D341Med (cell line): ENCODE data around the gene FBXO46.
"Not testable (repeated sequence)": the region's sequence is repeated elsewhere in the genome, so short reads cannot be mapped to it uniquely, and the experiment has no call there.

Experiments
- DNase-seq: peaks from one replicate; pipeline ENCODE4 v3.0.0; 2012; ENCODE audit warnings: low spot score

The FBXO46 gene

GRCh38 chr19:45766296-45766868 is 35.7 kb upstream of the FBXO46 start:
- DNase-seq = no peak

GRCh38 chr19:45765702-45766295 is 35.1 kb upstream of the FBXO46 start:
- DNase-seq = no peak

GRCh38 chr19:45764945-45765701 is 34.4 kb upstream of the FBXO46 start:
- no peak for DNase-seq

- no peak for DNase-seq
Measured at GRCh38 chr19:45764475-45764874, 33.8 kb upstream of the FBXO46 start.

- DNase-seq = no peak
Measured at GRCh38 chr19:45763691-45764294, 33.1 kb upstream of the FBXO46 start.

- DNase-seq = no peak
Measured at GRCh38 chr19:45762870-45763631, 32.4 kb upstream of the FBXO46 start.

GRCh38 chr19:45761714-45762113 is 31.0 kb upstream of the FBXO46 start:
- no peak for DNase-seq

GRCh38 chr19:45758921-45759320 is 28.2 kb upstream of the FBXO46 start:
- DNase-seq = no peak

- no peak for DNase-seq
Measured at GRCh38 chr19:45757695-45758094, 27.0 kb upstream of the FBXO46 start.

GRCh38 chr19:45754323-45754722 is 23.6 kb upstream of the FBXO46 start:
- DNase-seq = no peak

- no peak for DNase-seq
Measured at GRCh38 chr19:45753548-45753947, 22.9 kb upstream of the FBXO46 start.

- DNase-seq = no peak
Measured at GRCh38 chr19:45752639-45753038, 21.9 kb upstream of the FBXO46 start.

GRCh38 chr19:45751483-45751882 is 20.8 kb upstream of the FBXO46 start:
- DNase-seq = not testable (repeated sequence)

GRCh38 chr19:45747513-45747912 is 16.8 kb upstream of the FBXO46 start:
- no peak for DNase-seq

- DNase-seq = no peak
Measured at GRCh38 chr19:45746866-45747265, 16.2 kb upstream of the FBXO46 start.

GRCh38 chr19:45745606-45746005 is 14.9 kb upstream of the FBXO46 start:
- DNase-seq = no peak

GRCh38 chr19:45742969-45743368 is 12.3 kb upstream of the FBXO46 start:
- no peak for DNase-seq

GRCh38 chr19:45739498-45740439 is 9.1 kb upstream of the FBXO46 start:
- DNase-seq = no peak

GRCh38 chr19:45733160-45733810 is 2.6 kb upstream of the FBXO46 start, which contains the start of gene MEIOSIN:
Gene MEIOSIN (plus strand): TSS chr19:45733439. CDS start chr19:45735377, 1,938 bp downstream.
- DNase-seq = no peak

- DNase-seq = no peak
Measured at GRCh38 chr19:45729800-45730290, 851 bp downstream of the FBXO46 start.
